H9 (cell line): ENCODE data around the gene SPATA6L. TPM values are rescaled to one million over a fixed set of nuclear protein-coding genes. Genes with fewer than 3 reads are reported as not detected.

Experiments used
- DNase-seq: peaks from one replicate; pipeline ENCODE4 v3.0.0-alpha.2; 2017
- H2AFZ ChIP-seq: one replicate; pipeline ENCODE4 v1.6.1; 2013; ENCODE audit warnings: mild to moderate bottlenecking, low read length, control low read depth, moderate library complexity
- H2AK5ac ChIP-seq: 2 replicates; pipeline ENCODE4 v1.6.1; 2013; ENCODE audit warnings: low read length, control low read depth, mixed read lengths; ENCODE audit not compliant: insufficient read length
- H2BK120ac ChIP-seq: one replicate; pipeline ENCODE4 v1.6.1; 2013; ENCODE audit warnings: low read depth, mild to moderate bottlenecking, low read length, control low read depth, inconsistent platforms; ENCODE audit not compliant: poor library complexity, severe bottlenecking
- H2BK12ac ChIP-seq: 2 replicates; pipeline ENCODE4 v1.6.1; 2013; ENCODE audit warnings: low read length, control low read depth, mixed read lengths, low read depth; ENCODE audit not compliant: insufficient read length
- H2BK15ac ChIP-seq: 2 replicates; pipeline ENCODE4 v1.6.1; 2013; ENCODE audit warnings: low read depth, low read length, control low read depth
- H2BK20ac ChIP-seq: one replicate; pipeline ENCODE4 v1.6.1; 2013; ENCODE audit warnings: low read depth, mild to moderate bottlenecking, low read length, control low read depth, inconsistent platforms; ENCODE audit not compliant: poor library complexity, severe bottlenecking
- H2BK5ac ChIP-seq: 2 replicates; pipeline ENCODE4 v1.6.1; 2013; ENCODE audit warnings: low read length, control low read depth, mixed read lengths; ENCODE audit not compliant: insufficient read length
- H3K14ac ChIP-seq: 2 replicates; pipeline ENCODE4 v1.6.1; 2013; ENCODE audit warnings: low read length, control low read depth; ENCODE audit not compliant: insufficient read depth
- H3K18ac ChIP-seq: 2 replicates; pipeline ENCODE4 v1.6.1; 2013; ENCODE audit warnings: low read depth, mild to moderate bottlenecking, mixed read lengths, low read length, control low read depth; ENCODE audit not compliant: insufficient read length
- H3K23ac ChIP-seq: 2 replicates; pipeline ENCODE4 v1.6.1; 2013; ENCODE audit warnings: low read length, control low read depth, mixed read lengths, low read depth; ENCODE audit not compliant: insufficient read length
- H3K23me2 ChIP-seq: 2 replicates; pipeline ENCODE4 v1.6.1; 2013; ENCODE audit warnings: low read depth, mild to moderate bottlenecking, mixed read lengths, low read length, control low read depth; ENCODE audit not compliant: insufficient read length, poor library complexity, severe bottlenecking
- H3K27ac ChIP-seq: 2 replicates; pipeline ENCODE4 v1.5.1; 2013; ENCODE audit warnings: low read length, control low read depth, mixed read lengths, low read depth; ENCODE audit not compliant: insufficient read length
- H3K27me3 ChIP-seq: 2 replicates; pipeline ENCODE4 v1.6.1; 2013; ENCODE audit warnings: low read length, control low read depth, inconsistent platforms; ENCODE audit not compliant: insufficient read depth
- H3K4ac ChIP-seq: 2 replicates; pipeline ENCODE4 v1.6.1; 2013; ENCODE audit warnings: low read depth, mild to moderate bottlenecking, control low read depth, inconsistent platforms, low read length, moderate library complexity
- H3K4me1 ChIP-seq: 2 replicates; pipeline ENCODE4 v1.6.1; 2013; ENCODE audit warnings: low read length, control low read depth, inconsistent platforms; ENCODE audit not compliant: insufficient read depth
- H3K4me2 ChIP-seq: 2 replicates; pipeline ENCODE4 v1.6.1; 2013; ENCODE audit warnings: low read length, control low read depth, mixed read lengths; ENCODE audit not compliant: insufficient read length, insufficient read depth
- H3K56ac ChIP-seq: 2 replicates; pipeline ENCODE4 v1.6.1; 2013; ENCODE audit warnings: low read depth, mild to moderate bottlenecking, mixed read lengths, low read length, control low read depth; ENCODE audit not compliant: insufficient read length
- H3K79me1 ChIP-seq: 2 replicates; pipeline ENCODE4 v1.6.1; 2013; ENCODE audit warnings: low read depth, mild to moderate bottlenecking, moderate library complexity, low read length, control low read depth, inconsistent platforms; ENCODE audit not compliant: insufficient read depth, poor library complexity, severe bottlenecking
- H3K79me2 ChIP-seq: 2 replicates; pipeline ENCODE4 v1.6.1; 2013; ENCODE audit warnings: low read length, control low read depth, inconsistent platforms; ENCODE audit not compliant: insufficient read depth
- H3K9ac ChIP-seq: 2 replicates; pipeline ENCODE4 v1.6.1; 2013; ENCODE audit warnings: low read length, control low read depth, mixed read lengths; ENCODE audit not compliant: insufficient read length; ENCODE audit errors: extremely low read depth
- H3K9me3 ChIP-seq: one replicate; pipeline ENCODE4 v1.6.1; 2013; ENCODE audit warnings: low read depth, low read length, inconsistent platforms; ENCODE audit not compliant: control insufficient read depth
- H3T11ph ChIP-seq: one replicate; pipeline ENCODE4 v1.6.1; 2013; ENCODE audit warnings: mild to moderate bottlenecking, low read length, control low read depth, inconsistent platforms
- H4K20me1 ChIP-seq: one replicate; pipeline ENCODE4 v1.6.1; 2013; ENCODE audit not compliant: control insufficient read depth, insufficient read length, insufficient read depth
- H4K5ac ChIP-seq: 2 replicates; pipeline ENCODE4 v1.6.1; 2013; ENCODE audit warnings: low read depth, mild to moderate bottlenecking, mixed read lengths, low read length, control low read depth; ENCODE audit not compliant: insufficient read length
- H4K8ac ChIP-seq: replicated peaks from 2 replicates; pipeline ENCODE4 v1.6.1; 2013; ENCODE audit warnings: low read length, control low read depth, mixed read lengths, low read depth; ENCODE audit not compliant: insufficient read length
- H4K91ac ChIP-seq: 2 replicates; pipeline ENCODE4 v1.6.1; 2013; ENCODE audit warnings: low read depth, mild to moderate bottlenecking, moderate library complexity, mixed read lengths, low read length, control low read depth; ENCODE audit not compliant: insufficient read length
- H3K27ac Mint-ChIP-seq, 3 experiments: 2 replicates in 2 of 3; 3 replicates in 1 of 3; pipeline ENCODE4 v1.8.0; 2020 to 2021; ENCODE audit warnings: mixed read lengths in 3 of 3, mild to moderate bottlenecking in 1 of 3, moderate library complexity in 1 of 3
- H3K27me3 Mint-ChIP-seq: 2 replicates; pipeline ENCODE4 v1.8.0; 2021; ENCODE audit warnings: low read depth, mild to moderate bottlenecking, moderate library complexity, mixed read lengths
- H3K36me3 Mint-ChIP-seq, 3 experiments: 2 replicates in 2 of 3; 3 replicates in 1 of 3; pipeline ENCODE4 v1.8.0; 2020 to 2021; ENCODE audit warnings: low read depth in 3 of 3, mixed read lengths in 3 of 3; ENCODE audit not compliant: insufficient read depth in 1 of 3
- H3K4me1 Mint-ChIP-seq, 2 experiments: 2 replicates each; pipeline ENCODE4 v1.8.0; 2020; ENCODE audit warnings: mixed read lengths in 2 of 2
- H3K4me3 Mint-ChIP-seq, 2 experiments: 2 replicates in 1 of 2; 3 replicates in 1 of 2; pipeline ENCODE4 v1.8.0; 2020 to 2021; ENCODE audit warnings: mild to moderate bottlenecking in 2 of 2, mixed read lengths in 2 of 2, moderate library complexity in 1 of 2
- H3K9me3 Mint-ChIP-seq, 2 experiments: 2 replicates in 1 of 2; 3 replicates in 1 of 2; pipeline ENCODE4 v1.8.0; 2020; ENCODE audit warnings: mild to moderate bottlenecking in 2 of 2, mixed read lengths in 2 of 2, moderate library complexity in 1 of 2
- WGBS: extraction: QIAGEN DNeasy Blood & Tissue Kit; methylation state at CpG from one replicate; pipeline ENCODE4 v1.1.7; 2013; ENCODE audit warnings: missing lambda C conversion rate, low lambda C conversion rate, mixed read lengths; ENCODE audit not compliant: insufficient read length; ENCODE audit errors: extremely low coverage; 5-methylcytosine and 5-hydroxymethylcytosine counted together
- total RNA-seq: library from RNA; stranded (reverse); gene quantifications from 2 replicates; pipeline ENCODE4 v1.2.1, GENCODE V29; 2021
- TF ChIP-seq, protein P1 (sequence below): fragments of 200-600 bp; sonication (generic); conservative IDR thresholded peaks from 3 replicates; pipeline ENCODE4 v1.8.0; 2021; ENCODE audit warnings: antibody characterized with exemption, mild to moderate bottlenecking

The SPATA6L gene
- total RNA-seq, 1 experiment from 2014 or later = 0.87 TPM

DNA sequence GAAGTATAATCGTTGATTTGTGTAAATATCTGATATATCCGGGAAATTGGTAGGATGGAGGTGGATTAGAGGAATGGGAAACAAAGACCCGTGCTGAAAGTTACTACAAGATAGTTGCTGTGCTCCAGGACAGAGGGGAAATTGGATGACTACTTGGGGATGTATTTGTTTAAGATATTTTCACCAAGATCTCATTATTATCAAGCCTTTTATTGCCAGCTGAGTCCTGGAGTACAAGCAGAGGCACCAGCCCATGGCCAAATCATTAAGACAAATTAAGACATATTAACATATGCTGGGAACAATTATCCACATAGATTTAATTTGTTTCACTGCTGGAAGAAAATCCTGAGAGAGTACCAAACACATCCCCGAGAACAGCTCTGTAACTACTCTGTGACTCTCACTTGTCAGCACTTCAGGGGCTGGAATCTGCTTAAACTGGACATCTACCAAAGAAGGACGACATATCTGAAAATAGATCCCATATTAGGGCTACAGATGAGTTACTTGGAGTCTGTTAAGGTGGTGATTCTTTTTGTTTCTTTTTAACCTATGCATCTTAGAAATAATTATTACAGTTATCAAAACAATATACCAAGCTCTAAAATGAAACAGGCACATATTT, 107.8 kb downstream of the SPATA6L start:
- Histone ChIP-seq H2BK20ac (no peak overlapping the region), H2BK5ac (no peak overlapping the region), H3K23ac (no peak overlapping the region), H4K8ac (no peak overlapping the region), H2BK12ac (no peak overlapping the region), H3K23me2 (no peaks in the 10 kb centered on the region), H2AK5ac (no peak overlapping the region), H3K9ac (no peak overlapping the region), H3K4me2 (no peak overlapping the region), H3K79me1 (no peaks in the 10 kb centered on the region), H3K27ac (no peak overlapping the region), H4K91ac (no peak overlapping the region), H3K18ac (no peak overlapping the region), H2BK15ac (no peak overlapping the region), H3K56ac (no peak overlapping the region), H3T11ph (no peak overlapping the region), H3K4ac (no peak overlapping the region), H3K79me2 (no peaks in the 10 kb centered on the region), H2AFZ (no peak overlapping the region), H4K20me1 (no peaks in the 10 kb centered on the region), H3K14ac (no peak overlapping the region), H3K4me1 (no peaks in the 10 kb centered on the region), H3K27me3 (no peaks in the 10 kb centered on the region), H2BK120ac (no peak overlapping the region), H4K5ac (no peak overlapping the region), H3K9me3 (no peaks in the 10 kb centered on the region)
- Mint-ChIP-seq H3K4me1 (peaks cover 14 to 16% of the 10 kb centered on the region in 2 experiments), H3K4me3 (no peak overlapping the region), H3K36me3 (no peaks in the 10 kb centered on the region), H3K27ac (no peak overlapping the region), H3K9me3 (no peaks in the 10 kb centered on the region), H3K27me3 (no peaks in the 10 kb centered on the region)
- TF ChIP-seq, protein P1, sequence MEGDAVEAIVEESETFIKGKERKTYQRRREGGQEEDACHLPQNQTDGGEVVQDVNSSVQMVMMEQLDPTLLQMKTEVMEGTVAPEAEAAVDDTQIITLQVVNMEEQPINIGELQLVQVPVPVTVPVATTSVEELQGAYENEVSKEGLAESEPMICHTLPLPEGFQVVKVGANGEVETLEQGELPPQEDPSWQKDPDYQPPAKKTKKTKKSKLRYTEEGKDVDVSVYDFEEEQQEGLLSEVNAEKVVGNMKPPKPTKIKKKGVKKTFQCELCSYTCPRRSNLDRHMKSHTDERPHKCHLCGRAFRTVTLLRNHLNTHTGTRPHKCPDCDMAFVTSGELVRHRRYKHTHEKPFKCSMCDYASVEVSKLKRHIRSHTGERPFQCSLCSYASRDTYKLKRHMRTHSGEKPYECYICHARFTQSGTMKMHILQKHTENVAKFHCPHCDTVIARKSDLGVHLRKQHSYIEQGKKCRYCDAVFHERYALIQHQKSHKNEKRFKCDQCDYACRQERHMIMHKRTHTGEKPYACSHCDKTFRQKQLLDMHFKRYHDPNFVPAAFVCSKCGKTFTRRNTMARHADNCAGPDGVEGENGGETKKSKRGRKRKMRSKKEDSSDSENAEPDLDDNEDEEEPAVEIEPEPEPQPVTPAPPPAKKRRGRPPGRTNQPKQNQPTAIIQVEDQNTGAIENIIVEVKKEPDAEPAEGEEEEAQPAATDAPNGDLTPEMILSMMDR = no peak
- 100% methylated on average over 3 of the region's 5 CpGs for WGBS
- no peak for DNase-seq
